Heart right ventricle (tissue), 16 donors: ENCODE measurements around the gene HPD. TPM values are rescaled to one million over a fixed set of nuclear protein-coding genes. Genes with fewer than 3 reads are reported as not detected.

Source experiments
- ATAC-seq, 8 donors: fragments of 200-7000 bp; cut with Tn5 transposase; one replicate each; pipeline ENCODE4 v1.9.1; 2020; ENCODE audit warnings: mild to moderate bottlenecking in 8 of 8, moderate library complexity in 8 of 8, moderate number of reproducible peaks in 1 of 8
- DNase-seq, 2 donors: peaks; one replicate each; pipeline ENCODE4 v3.0.0-alpha.2; 2020
- H3K27ac ChIP-seq, 10 donors: fragments of 200-600 bp; sonication (generic) in 2 of 10; one replicate each; pipeline versions ENCODE4 v1.5.0 to v1.8.0; 2020 to 2022; ENCODE audit warnings: mild to moderate bottlenecking in 3 of 10
- H3K27me3 ChIP-seq, 7 donors: fragments of 200-600 bp; one replicate each; pipeline ENCODE4 v1.8.0; 2021 to 2022; ENCODE audit warnings: mild to moderate bottlenecking in 2 of 7
- H3K36me3 ChIP-seq, 9 donors: fragments of 200-600 bp; sonication (generic) in 1 of 9; one replicate each; pipeline versions ENCODE4 v1.5.0 to v1.8.0; 2020 to 2022; ENCODE audit warnings: mild to moderate bottlenecking in 2 of 9
- H3K4me1 ChIP-seq, 9 donors: fragments of 200-600 bp; sonication (generic) in 1 of 9; one replicate each; pipeline versions ENCODE4 v1.5.0 to v1.8.0; 2020 to 2022; ENCODE audit warnings: mild to moderate bottlenecking in 4 of 9
- H3K4me3 ChIP-seq, 10 donors: fragments of 200-600 bp; sonication (generic) in 2 of 10; one replicate each; pipeline versions ENCODE4 v1.5.0 to v1.8.0; 2020 to 2022; ENCODE audit warnings: mild to moderate bottlenecking in 7 of 10, moderate library complexity in 2 of 10
- H3K9me3 ChIP-seq, 11 donors: fragments of 200-600 bp in 10 of 11; sonication (generic) in 2 of 11; one replicate each; pipeline versions ENCODE4 v1.5.0 to v1.8.0; 2013 to 2022; ENCODE audit warnings: mild to moderate bottlenecking in 2 of 11, control low read depth in 1 of 11, moderate library complexity in 1 of 11
- CTCF ChIP-seq, 9 donors: fragments of 200-600 bp; sonication (generic) in 2 of 9; IDR thresholded peaks; one replicate each; pipeline versions ENCODE4 v1.5.0 to v1.8.0; 2021 to 2022; ENCODE audit warnings: antibody characterized with exemption in 9 of 9, mild to moderate bottlenecking in 5 of 9, moderate library complexity in 1 of 9
- whole genome bisulfite sequencing, 2 donors: extraction: QIAGEN DNeasy Blood & Tissue Kit; methylation state at CpG; one replicate each; pipeline ENCODE4 v1.1.7; 2013; ENCODE audit warnings: inconsistent platforms in 1 of 2; 5-methylcytosine and 5-hydroxymethylcytosine counted together
- intact Hi-C, 10 donors: fragments of 100-400 bp; cut with DNase I; formaldehyde crosslinking; loops; one replicate each; pipeline versions ENCODE4 v1.11.1 to v1.14.2; 2022
- polyA plus RNA-seq, 2 donors: library from polyadenylated mRNA; stranded (reverse); fragments of 200-250 nt; gene quantifications; one replicate each; pipeline ENCODE4 v1.2.3, GENCODE V29; 2013
- total RNA-seq, 10 donors: library from RNA; stranded (reverse); fragmentation: NEBNext Ultra II Directional in 3 of 10; extraction: Animal tissue kit (Norgen Biotek cat#: 25700) in 3 of 10; gene quantifications; one replicate each; pipeline versions ENCODE4 v1.2.1 to v1.2.4, GENCODE V29; 2021 to 2023
- donor health status: Arrhythmogenic right ventricular cardiomyopathy.
- donor health status: ischemic (EF 13 %, LVEDD 7.1; RV severe dilation, severe dysfunction).
- donor health status: healthy with polysubstance abuse.
- donor health status: DM: no; HTN: yes; CAD: no.
- donor health status: DM: no; HTN: no; CAD: no.
- donor health status: ischemic (EF 25% LVEDD 6.9; RV normal size, moderate dysfunction).
- donor health status: ischemic (EF 25% LVEDD 5.7; RV mildly dilated, moderate dysfunction).
- donor health status: healthy.
- donor health status: DM: yes; HTN: yes; CAD: no.
- donor health status: Ischemic cardiomyopathy.
- donor health status: ischemic (EF 35%, LVEDD 5.7; RV mildly dilated, moderate dysfunction).
- donor health status: nonischemic (EF 11% LVEDD 7.7; RV severe dilation, severe dysfunction).
- donor health status: DM: yes; HTN: yes; CAD: no.
- donor health status: PGD.
- donor health status: ischemic (EF 29% LVEDD 5.4; RV normal size, mild dysfunction).
- donor health status: nonischemic (EF 23%, LVEDD 6.1; RV moderate dilation, normal function).

Gene HPD
- total and polyA plus RNA-seq, 12 donors, result 0.24 to 3.4 (median 1.2) TPM

DNA sequence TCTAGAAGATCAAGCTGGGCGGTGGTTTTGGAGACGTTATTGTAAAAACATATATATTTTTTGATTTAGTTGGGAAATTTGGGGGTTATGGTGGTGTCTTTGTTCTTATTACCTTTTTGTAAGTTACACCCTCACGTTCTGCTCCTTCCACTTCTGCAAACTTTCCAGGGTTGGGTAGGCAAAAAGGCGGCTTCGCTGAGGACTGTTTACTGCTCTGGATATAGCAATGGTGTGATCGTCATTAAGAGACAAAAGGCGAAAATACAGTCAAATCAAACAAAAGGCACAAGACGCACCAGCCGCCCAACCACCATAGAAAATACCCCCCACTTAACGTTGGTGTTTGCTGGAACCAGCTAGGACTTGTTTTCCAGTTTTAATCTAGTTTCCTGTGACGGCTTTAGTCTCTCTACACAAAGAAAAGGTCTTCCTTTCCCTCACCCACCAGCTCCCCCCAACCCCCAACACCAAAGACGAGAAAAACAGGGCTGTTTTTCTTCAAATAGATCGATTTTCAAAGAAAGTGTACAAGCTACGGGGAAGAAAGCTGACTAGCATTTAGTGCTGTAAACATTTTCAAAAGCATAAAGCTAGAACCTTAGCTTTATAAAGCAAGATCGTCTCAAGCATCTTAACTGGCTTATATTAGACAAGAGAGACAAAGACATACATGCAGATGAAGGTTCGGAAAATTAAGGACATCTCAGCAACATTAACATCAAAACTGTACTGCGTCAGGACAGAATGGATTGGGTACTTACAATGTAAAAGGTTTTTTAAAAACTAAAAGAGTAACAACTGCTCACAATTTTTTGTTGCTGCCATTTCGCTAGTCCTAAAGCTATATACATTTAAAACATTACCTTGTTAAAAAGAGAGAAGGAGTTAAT lies 56.8 kb downstream of the HPD start:
- H3K4me1 ChIP-seq, result peaks cover 31 to 59% (median 45%) of the 10 kb centered on the region in 9 donors

GRCh38 chr12:121800694-121801594 lies 57.7 kb downstream of the HPD start:
- peak overlapping the region; percentile 98 to 100 (median 100) for H3K27ac ChIP-seq
- ATAC-seq, result peak in 2 of 8 donors; percentile 3 to 7
- DNase-seq, result peak; percentile 83 to 85
- intact Hi-C loops, result no loop called here
- WGBS, 2 donors, result 1% methylated on average over 65 to 86 of the region's 86 CpGs
- peak overlapping the region; percentile 39 to 87 (median 74) for H3K4me3 ChIP-seq
- H3K9me3 ChIP-seq, result no peaks in the 10 kb centered on the region
- H3K36me3 ChIP-seq, result peaks cover 0 to 25% (median 0%) of the 10 kb centered on the region in 9 donors
- H3K27me3 ChIP-seq, result no peaks in the 10 kb centered on the region
- no peak for TF ChIP-seq CTCF (IDR thresholded peaks at IDR 0.05)
- H3K4me1 ChIP-seq, result peaks cover 29 to 59% (median 45%) of the 10 kb centered on the region in 9 donors

More for the DNA sequence above, 56.8 kb downstream of the HPD start:
- H3K27me3 ChIP-seq, result no peaks in the 10 kb centered on the region
- ATAC-seq (no peak), DNase-seq (no peak)
- peak overlapping the region; percentile 39 to 87 (median 74) for H3K4me3 ChIP-seq
- H3K27ac ChIP-seq, result peak overlapping the region; percentile 98 to 100 (median 100)
- H3K36me3 ChIP-seq, result peaks cover 0 to 24% (median 0%) of the 10 kb centered on the region in 9 donors
- TF ChIP-seq CTCF (IDR thresholded peaks at IDR 0.05), result no peak
- H3K9me3 ChIP-seq, result no peaks in the 10 kb centered on the region
- WGBS, 2 donors, result 5 to 8% methylated on average over 18 of the region's 18 CpGs
- intact Hi-C loops, result no loop called here

GRCh38 chr12:121799842-121800693 lies 58.6 kb downstream of the HPD start:
- ATAC-seq (peak; percentile 32 to 67 (median 48)), DNase-seq (peak; percentile 91 to 92)
- Histone ChIP-seq H3K27me3 (no peaks in the 10 kb centered on the region), H3K9me3 (no peaks in the 10 kb centered on the region), H3K27ac (peak overlapping the region; percentile 98 to 100 (median 100)), H3K36me3 (peaks cover 0 to 34% (median 7%) of the 10 kb centered on the region in 9 donors), H3K4me1 (peaks cover 34 to 59% (median 47%) of the 10 kb centered on the region in 9 donors), H3K4me3 (peak overlapping the region; percentile 37 to 87 (median 74))
- no peak for TF ChIP-seq CTCF (IDR thresholded peaks at IDR 0.05)
- 0% methylated on average over 56 to 83 of the region's 84 CpGs for WGBS, 2 donors
- intact Hi-C loops, result loop anchor here in 1 of 10 donors (5.0 kb wide), 1 partner anchor 87 kb away; the partner anchor contains the start of gene PSMD9
